Measurements from ENCODE around the gene RAPGEF4. TPM values are rescaled to one million over a fixed set of nuclear protein-coding genes. Genes with fewer than 3 reads are reported as not detected.

Gene RAPGEF4
- total RNA-seq, 3 donors from 2014 or later = 1.2 to 2.8 (median 2.2) TPM

DNA sequence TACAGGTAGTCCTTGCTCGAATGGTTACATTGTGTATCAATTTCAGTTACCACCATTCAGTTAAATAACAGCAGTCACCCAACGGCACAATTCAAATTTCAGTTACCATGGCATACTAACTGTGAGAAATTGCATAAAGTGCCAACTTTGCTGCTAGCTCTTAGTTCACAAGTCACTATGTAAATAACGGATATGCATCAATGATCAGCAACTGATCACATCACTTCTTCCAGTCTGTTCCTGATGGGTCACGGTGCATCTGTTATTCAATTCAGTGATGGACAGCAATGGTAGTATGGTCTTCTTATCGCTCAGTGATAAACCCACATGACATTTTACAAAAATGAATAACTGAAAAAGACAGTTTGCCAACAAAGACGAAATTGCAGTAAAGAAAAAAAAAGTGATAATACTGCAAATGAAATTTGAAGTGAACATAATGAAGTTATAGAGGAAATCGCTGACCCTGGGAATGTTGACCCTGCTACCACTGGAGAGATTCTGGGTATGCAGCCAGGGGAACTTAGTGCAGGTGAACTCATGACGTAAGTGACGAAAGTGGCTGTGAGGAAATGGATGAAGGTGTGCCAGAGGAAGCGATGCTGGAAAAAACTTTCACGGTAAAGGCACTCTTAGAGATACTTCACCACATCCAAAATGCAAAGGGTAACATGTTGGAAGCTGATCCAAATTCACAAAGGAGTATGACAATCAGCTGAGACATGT, 25.9 kb upstream of the RAPGEF4 start:
- Histone ChIP-seq H3K9me3 (no peaks in the 10 kb centered on the region), H3K4me3 (no peak overlapping the region), H3K36me3 (ENCODE audit: low read depth) (no peaks in the 10 kb centered on the region), H3K4me1 (ENCODE audit: low read depth) (no peaks in the 10 kb centered on the region)
- ATAC-seq (no peak), DNase-seq (no peak)
- intact Hi-C loops (cut with DNase I, micrococcal nuclease) = loop anchor here in 1 of 2 donors (10.0 kb wide), 1 partner anchor 105 kb away; no protein-coding TSS in a partner anchor
- TF ChIP-seq, protein P1, sequence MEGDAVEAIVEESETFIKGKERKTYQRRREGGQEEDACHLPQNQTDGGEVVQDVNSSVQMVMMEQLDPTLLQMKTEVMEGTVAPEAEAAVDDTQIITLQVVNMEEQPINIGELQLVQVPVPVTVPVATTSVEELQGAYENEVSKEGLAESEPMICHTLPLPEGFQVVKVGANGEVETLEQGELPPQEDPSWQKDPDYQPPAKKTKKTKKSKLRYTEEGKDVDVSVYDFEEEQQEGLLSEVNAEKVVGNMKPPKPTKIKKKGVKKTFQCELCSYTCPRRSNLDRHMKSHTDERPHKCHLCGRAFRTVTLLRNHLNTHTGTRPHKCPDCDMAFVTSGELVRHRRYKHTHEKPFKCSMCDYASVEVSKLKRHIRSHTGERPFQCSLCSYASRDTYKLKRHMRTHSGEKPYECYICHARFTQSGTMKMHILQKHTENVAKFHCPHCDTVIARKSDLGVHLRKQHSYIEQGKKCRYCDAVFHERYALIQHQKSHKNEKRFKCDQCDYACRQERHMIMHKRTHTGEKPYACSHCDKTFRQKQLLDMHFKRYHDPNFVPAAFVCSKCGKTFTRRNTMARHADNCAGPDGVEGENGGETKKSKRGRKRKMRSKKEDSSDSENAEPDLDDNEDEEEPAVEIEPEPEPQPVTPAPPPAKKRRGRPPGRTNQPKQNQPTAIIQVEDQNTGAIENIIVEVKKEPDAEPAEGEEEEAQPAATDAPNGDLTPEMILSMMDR (IDR thresholded peaks at IDR 0.05) = no peak

DNA sequence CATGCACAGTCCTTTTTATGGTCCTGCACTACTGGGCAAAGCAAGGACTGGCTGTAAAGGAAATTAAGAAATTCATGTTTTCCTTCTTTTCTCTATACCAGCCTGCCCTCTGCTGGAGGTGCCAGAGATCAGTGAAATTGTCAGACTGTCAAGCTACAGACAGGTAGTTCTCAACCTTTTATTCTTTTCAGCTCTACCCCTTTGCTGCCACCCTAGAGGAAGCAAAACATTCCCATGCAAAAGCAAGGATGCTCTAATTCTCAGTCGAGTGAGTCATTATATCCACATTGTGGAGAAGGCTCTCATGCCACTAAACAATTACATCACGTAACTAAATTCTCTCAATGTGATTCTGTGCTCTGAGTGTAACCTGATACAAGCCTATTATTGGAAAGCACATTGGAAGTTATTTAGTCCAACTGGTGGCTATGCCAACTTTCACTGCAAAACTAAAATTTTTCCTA, 25.0 kb upstream of the RAPGEF4 start:
- TF ChIP-seq, protein P1 (IDR thresholded peaks at IDR 0.05) = peak; percentile 39
- ATAC-seq = peak; percentile 84

GRCh38 chr2:172711110-172711509, 24.5 kb upstream of the RAPGEF4 start:
- Histone ChIP-seq H3K9me3 (no peaks in the 10 kb centered on the region), H3K4me3 (no peak overlapping the region), H3K4me1 (ENCODE audit: low read depth) (no peaks in the 10 kb centered on the region), H3K36me3 (ENCODE audit: low read depth) (no peaks in the 10 kb centered on the region)
- TF ChIP-seq, protein P1 (IDR thresholded peaks at IDR 0.05) = no peak
- ATAC-seq = no peak
- intact Hi-C loops (cut with DNase I, micrococcal nuclease) = no loop called here
- DNase-seq = no peak

More for the DNA sequence above, 25.0 kb upstream of the RAPGEF4 start:
- peak in 2 of 3 donors; percentile 50 to 69 for DNase-seq
- Histone ChIP-seq H3K4me1 (ENCODE audit: low read depth) (no peaks in the 10 kb centered on the region), H3K9me3 (no peaks in the 10 kb centered on the region), H3K4me3 (no peak overlapping the region), H3K36me3 (ENCODE audit: low read depth) (no peaks in the 10 kb centered on the region)
- intact Hi-C loops (cut with DNase I, micrococcal nuclease) = no loop called here

DNA sequence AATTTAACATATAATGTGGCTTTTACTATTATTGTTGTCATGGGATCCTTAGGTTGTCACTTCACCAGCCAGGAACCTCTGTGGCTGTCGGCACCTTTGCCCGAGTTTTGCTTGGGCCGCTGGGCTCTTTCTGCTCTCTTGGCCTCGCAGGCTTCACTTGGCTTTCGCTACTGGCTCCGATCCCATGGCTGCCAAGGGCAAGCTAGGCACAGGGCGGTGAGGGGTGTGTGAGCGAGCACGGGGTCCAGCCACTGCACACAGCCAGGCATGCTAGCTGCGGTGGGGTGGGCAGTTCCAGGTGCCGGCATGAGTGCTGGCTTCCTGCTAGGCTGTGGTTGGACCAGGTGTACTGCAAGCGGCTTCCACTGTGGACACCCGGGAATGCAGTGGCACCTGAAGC, 23.4 kb upstream of the RAPGEF4 start:
- no peak for ATAC-seq
- DNase-seq = no peak
- intact Hi-C loops (cut with DNase I, micrococcal nuclease) = no loop called here
- Histone ChIP-seq H3K4me3 (no peak overlapping the region), H3K4me1 (ENCODE audit: low read depth) (no peaks in the 10 kb centered on the region), H3K9me3 (no peaks in the 10 kb centered on the region), H3K36me3 (ENCODE audit: low read depth) (no peaks in the 10 kb centered on the region)
- TF ChIP-seq, protein P1 (IDR thresholded peaks at IDR 0.05) = no peak

- no peak for DNase-seq
- Histone ChIP-seq H3K4me3 (no peak overlapping the region), H3K4me1 (ENCODE audit: low read depth) (no peaks in the 10 kb centered on the region), H3K9me3 (no peaks in the 10 kb centered on the region), H3K36me3 (ENCODE audit: low read depth) (no peaks in the 10 kb centered on the region)
- intact Hi-C loops (cut with DNase I, micrococcal nuclease) = no loop called here
- TF ChIP-seq, protein P1 (IDR thresholded peaks at IDR 0.05) = no peak
- ATAC-seq = no peak
Measured at GRCh38 chr2:172713365-172713875, 22.2 kb upstream of the RAPGEF4 start.

Data from mucosa of descending colon (tissue), 3 donors.